AG04450 (cell line): Measurements from ENCODE around the gene PABPN1. TPM values are rescaled to one million over a fixed set of nuclear protein-coding genes. Genes with fewer than 3 reads are reported as not detected.
A peak's percentile ranks its signal among the peaks of the same experiment; 100 is the strongest.

Source experiments
- CTCF ChIA-PET: fragments of 300-600, 350-600 bp; formaldehyde crosslinking; extraction: SDS; loops from one replicate; lab custom pipeline; 2022; ENCODE audit warnings: antibody characterized with exemption, inconsistent platforms; lab: Charles Lee
- POLR2A ChIA-PET: fragments of 350-600 bp; formaldehyde crosslinking; extraction: SDS; loops from one replicate; lab custom pipeline; 2021; ENCODE audit warnings: antibody characterized with exemption, inconsistent platforms; lab: Yijun Ruan, JAX
- DNase-seq: peaks from one replicate; pipeline ENCODE4 v3.0.0-alpha.2; 2011; ENCODE audit warnings: low read depth, low spot score
- H3K27ac ChIP-seq: one replicate; pipeline ENCODE4 v1.5.1; 2012; ENCODE audit warnings: low read depth, low read length, control low read depth
- H3K27me3 ChIP-seq: one replicate; pipeline ENCODE4 v1.6.0; 2012; ENCODE audit warnings: low read length; ENCODE audit not compliant: control insufficient read depth, insufficient read depth
- H3K4me3 ChIP-seq: 2 replicates; pipeline ENCODE4 v1.5.1; 2011; ENCODE audit warnings: mild to moderate bottlenecking, low read depth, low read length, control low read depth
- H3K9me3 ChIP-seq: 2 replicates; pipeline ENCODE4 v1.5.1; 2012; ENCODE audit warnings: low read length; ENCODE audit not compliant: control insufficient read depth, insufficient read depth
- polyA plus RNA-seq: library from polyadenylated mRNA; depleted of rRNA; stranded (reverse); fragments of >200 nt; gene quantifications from 2 replicates; pipeline ENCODE4 v1.2.3, GENCODE V29; 2011
- TF ChIP-seq, protein P1 (sequence below): IDR thresholded peaks from 2 replicates; pipeline ENCODE4 v1.5.1; 2011; ENCODE audit warnings: low read depth, low read length, control low read depth, inconsistent platforms

PABPN1 gene
- polyA plus RNA-seq, 1 experiment: 182 TPM

DNA sequence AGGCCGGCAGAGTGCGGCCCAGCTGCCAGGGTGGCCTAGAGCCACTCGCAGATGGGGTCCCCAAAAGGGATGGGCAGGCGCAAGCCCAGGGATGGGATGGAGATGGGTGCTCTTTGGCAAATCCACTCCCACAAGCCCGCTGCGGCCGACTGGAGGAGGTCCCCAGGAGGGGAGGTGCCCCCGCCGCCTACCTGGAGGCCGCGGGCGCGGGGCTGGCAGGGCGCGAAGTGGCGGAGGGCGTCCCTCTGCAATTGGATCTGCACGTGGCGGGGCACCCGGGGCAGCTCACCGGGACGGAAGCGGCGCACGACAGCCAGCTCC lies 19.3 kb upstream of the PABPN1 start:
- CTCF ChIA-PET: interaction anchor here (0.8 to 2.8 kb wide), 9 partner anchors 10 to 240 kb away, joined by 3 to 24 read pairs (median 5); partner anchors contain the start of genes HOMEZ and SLC22A17
- no peak for DNase-seq
- H3K27ac ChIP-seq: peak overlapping the region; percentile 61
- TF ChIP-seq, protein P1, sequence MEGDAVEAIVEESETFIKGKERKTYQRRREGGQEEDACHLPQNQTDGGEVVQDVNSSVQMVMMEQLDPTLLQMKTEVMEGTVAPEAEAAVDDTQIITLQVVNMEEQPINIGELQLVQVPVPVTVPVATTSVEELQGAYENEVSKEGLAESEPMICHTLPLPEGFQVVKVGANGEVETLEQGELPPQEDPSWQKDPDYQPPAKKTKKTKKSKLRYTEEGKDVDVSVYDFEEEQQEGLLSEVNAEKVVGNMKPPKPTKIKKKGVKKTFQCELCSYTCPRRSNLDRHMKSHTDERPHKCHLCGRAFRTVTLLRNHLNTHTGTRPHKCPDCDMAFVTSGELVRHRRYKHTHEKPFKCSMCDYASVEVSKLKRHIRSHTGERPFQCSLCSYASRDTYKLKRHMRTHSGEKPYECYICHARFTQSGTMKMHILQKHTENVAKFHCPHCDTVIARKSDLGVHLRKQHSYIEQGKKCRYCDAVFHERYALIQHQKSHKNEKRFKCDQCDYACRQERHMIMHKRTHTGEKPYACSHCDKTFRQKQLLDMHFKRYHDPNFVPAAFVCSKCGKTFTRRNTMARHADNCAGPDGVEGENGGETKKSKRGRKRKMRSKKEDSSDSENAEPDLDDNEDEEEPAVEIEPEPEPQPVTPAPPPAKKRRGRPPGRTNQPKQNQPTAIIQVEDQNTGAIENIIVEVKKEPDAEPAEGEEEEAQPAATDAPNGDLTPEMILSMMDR: no peak
- POLR2A ChIA-PET: interaction anchor here (0.6 to 2.8 kb wide), 4 partner anchors 20 to 893 kb away, joined by 3 to 28 read pairs (median 4); partner anchors contain the start of genes ACIN1, C14orf119, PABPN1 and TM9SF1
- H3K4me3 ChIP-seq: peak overlapping the region; percentile 74
- no peaks in the 10 kb centered on the region for H3K27me3 ChIP-seq
- H3K9me3 ChIP-seq: no peaks in the 10 kb centered on the region; the same call in 1 of the 2 replicates

DNA sequence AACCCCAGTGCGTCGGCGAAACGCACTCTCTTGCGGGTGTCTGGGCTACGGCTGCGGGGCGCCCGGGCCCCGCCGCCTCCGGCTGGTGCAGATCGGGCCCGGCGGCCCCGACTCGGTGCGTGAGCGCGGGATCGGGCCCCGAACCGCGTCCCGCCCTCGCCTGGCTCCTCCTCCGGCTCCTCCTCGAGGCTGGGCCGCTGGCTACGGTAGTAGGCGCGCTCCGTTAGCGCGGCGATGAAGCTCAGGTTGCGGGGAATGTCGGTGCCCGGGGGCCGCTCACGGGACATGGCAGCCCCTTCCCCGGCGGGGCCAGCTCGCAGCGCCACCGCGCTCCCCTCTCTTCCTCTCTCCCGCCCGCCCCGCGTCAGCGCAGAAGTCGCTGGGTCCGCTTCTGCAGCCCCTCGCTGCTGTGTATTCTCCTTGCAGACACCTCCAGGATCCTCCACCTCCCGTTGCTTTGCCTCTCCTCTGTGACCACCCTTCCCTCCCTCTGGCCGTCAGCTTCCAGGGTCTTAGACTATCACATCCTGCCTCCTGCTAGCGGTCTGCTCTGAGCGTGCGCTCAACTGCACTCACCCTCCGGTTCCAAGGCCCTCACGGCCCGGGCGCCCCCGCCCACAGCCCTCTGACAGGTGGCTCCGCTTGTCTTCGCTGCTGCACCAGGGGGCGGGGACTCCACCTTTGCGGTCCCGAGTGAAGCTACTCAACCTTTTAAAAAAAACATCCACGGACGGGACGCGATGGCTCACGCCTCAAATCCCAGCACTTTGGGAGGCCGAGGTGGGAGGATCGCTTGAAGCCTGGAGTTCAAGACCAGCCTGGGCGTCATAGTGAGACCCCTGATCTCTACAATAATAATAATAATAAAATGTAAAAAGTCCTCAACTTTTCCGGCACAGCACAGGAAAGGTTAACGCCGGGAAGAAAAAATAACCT lies 18.7 kb upstream of the PABPN1 start, which contains the start of gene PPP1R3E:
PPP1R3E (minus strand) TSS at position 570 of the 936 bp plus-strand sequence; CDS start at position 287, 283 bp downstream.
- H3K4me3 ChIP-seq: peak within 1 kb of the TSS; percentile 74
- POLR2A ChIA-PET: interaction anchor here (0.7 to 2.8 kb wide), 4 partner anchors 9 to 893 kb away, joined by 3 to 28 read pairs (median 4); partner anchors contain the start of genes ACIN1, C14orf119, PABPN1 and TM9SF1
- CTCF ChIA-PET: interaction anchor here (0.7 to 2.8 kb wide), 10 partner anchors 9 to 746 kb away, joined by 3 to 24 read pairs (median 4); partner anchors contain the start of genes HOMEZ, PABPN1 and SLC22A17
- H3K9me3 ChIP-seq: no peaks in the 10 kb centered on the region; the same call in 1 of the 2 replicates
- H3K27me3 ChIP-seq: no peaks in the 10 kb centered on the region
- no peak for DNase-seq
- peak within 1 kb of the TSS; percentile 61 for H3K27ac ChIP-seq
- TF ChIP-seq, protein P1: no peak

DNA sequence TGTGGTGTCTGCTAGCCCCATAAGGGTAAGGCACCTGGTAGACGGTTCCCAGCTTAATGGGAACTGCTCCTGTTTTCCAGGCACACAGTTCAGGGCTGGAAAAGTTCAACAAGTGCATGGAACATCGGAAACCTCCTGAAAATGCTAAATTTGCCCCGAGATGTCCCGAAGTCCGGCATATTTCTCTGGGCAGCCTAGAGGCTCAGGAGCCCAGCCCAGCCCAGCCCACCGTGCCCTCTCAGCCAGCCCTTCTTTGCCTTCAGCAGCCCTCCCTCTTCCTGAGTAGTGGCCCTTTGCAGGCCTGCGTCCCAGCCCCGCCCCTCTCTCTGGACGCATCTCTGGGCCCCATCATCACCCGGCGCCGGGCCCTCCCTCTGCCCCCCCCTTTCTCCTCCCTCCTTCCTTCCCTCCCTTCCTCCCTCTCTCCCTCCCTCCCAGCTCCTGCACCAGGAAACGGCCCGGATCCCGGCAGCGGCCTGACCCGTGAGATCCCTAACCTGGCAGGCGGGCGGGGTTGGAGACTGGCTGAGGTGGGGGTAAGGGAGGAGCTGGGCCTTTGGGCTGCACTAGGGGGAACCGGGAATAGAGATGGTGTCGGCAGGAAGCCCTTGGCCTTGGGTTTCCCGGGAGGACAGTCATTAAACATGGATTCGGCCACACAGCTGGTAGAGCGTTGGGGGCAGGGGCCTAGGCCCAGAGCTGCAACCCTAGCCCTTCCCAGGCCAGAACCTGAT lies 14.7 kb upstream of the PABPN1 start, which contains the start of gene BCL2L2:
BCL2L2 (plus strand) TSS at position 422 of the 734 bp plus-strand sequence. CDS start 935 bp downstream, outside the sequence.
- ChIA-PET POLR2A (interaction anchor here (0.5 to 5.9 kb wide), 8 partner anchors 10 to 358 kb away, joined by 3 to 54 read pairs (median 3); partner anchors contain the start of genes HOMEZ and PABPN1), CTCF (interaction anchor here (0.6 to 1.4 kb wide), 4 partner anchors 11 to 285 kb away, joined by 3 read pairs; partner anchors contain the start of gene PABPN1)
- TF ChIP-seq, protein P1: no peak
- peak within 1 kb of the TSS; percentile 47 for H3K27ac ChIP-seq
- no peaks in the 10 kb centered on the region for H3K27me3 ChIP-seq
- peak; percentile 70 for DNase-seq
- H3K9me3 ChIP-seq: no peaks in the 10 kb centered on the region; the same call in 1 of the 2 replicates
- H3K4me3 ChIP-seq: peak within 1 kb of the TSS; percentile 92

DNA sequence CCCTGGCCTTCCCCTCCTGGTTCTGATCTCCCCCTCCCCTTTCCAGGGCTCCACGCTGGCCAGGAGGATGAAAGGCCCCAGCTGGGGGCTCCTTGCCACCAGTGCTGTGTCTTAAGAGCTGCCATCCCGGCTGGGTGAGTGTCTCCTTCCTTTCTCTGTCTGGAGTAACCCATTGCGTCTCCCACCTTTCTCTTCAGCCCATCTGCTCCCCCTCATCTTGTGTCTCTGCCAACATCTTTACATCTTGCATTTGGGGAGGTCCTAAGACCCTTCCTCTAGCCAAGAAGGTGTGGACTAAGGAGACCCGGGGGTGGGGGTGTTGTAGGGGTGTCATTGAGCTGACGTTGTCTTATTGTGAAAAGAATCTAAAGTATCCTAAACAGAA lies 14.1 kb upstream of the PABPN1 start:
- POLR2A ChIA-PET: interaction anchor here (0.5 to 5.9 kb wide), 8 partner anchors 10 to 358 kb away, joined by 3 to 54 read pairs (median 3); partner anchors contain the start of genes HOMEZ and PABPN1
- H3K27ac ChIP-seq: peak overlapping the region; percentile 47
- TF ChIP-seq, protein P1: no peak
- H3K27me3 ChIP-seq: no peaks in the 10 kb centered on the region
- peak overlapping the region; percentile 92 for H3K4me3 ChIP-seq
- DNase-seq: no peak
- CTCF ChIA-PET: interaction anchor here (0.6 to 1.0 kb wide), 4 partner anchors 12 to 1125 kb away, joined by 3 read pairs; no protein-coding TSS in a partner anchor
- H3K9me3 ChIP-seq: no peaks in the 10 kb centered on the region; the same call in 1 of the 2 replicates
